Loucy (cell line): ENCODE results near the gene SEC22C.
"Not testable (repeated sequence)": the region's sequence is repeated elsewhere in the genome, so short reads cannot be mapped to it uniquely, and the experiment has no call there.

Experiments used
- H2AFZ ChIP-seq: fragments of 200-600 bp; sonication (generic); 2 replicates; pipeline ENCODE4 v1.6.0; 2016; ENCODE audit warnings: antibody characterized with exemption, mild to moderate bottlenecking, low read length, moderate library complexity
- H3F3A ChIP-seq: fragments of 200-600 bp; 2 replicates; pipeline ENCODE4 v1.6.0; 2016; ENCODE audit warnings: antibody characterized with exemption, low read depth, mild to moderate bottlenecking
- H3K27me3 ChIP-seq: fragments of 200-600 bp; sonication (generic); 2 replicates; pipeline ENCODE4 v1.6.1; 2014; ENCODE audit warnings: low read length, mild to moderate bottlenecking; ENCODE audit not compliant: insufficient read depth, poor library complexity, severe bottlenecking
- H3K36me3 ChIP-seq: fragments of 200-600 bp; sonication (generic); 2 replicates; pipeline ENCODE4 v1.6.1; 2016; ENCODE audit warnings: low read length; ENCODE audit not compliant: insufficient read depth
- H3K4me1 ChIP-seq: fragments of 200-600 bp; sonication (generic); 2 replicates; pipeline ENCODE4 v1.5.1; 2014; ENCODE audit warnings: low read length, mild to moderate bottlenecking; ENCODE audit not compliant: insufficient read depth, poor library complexity, severe bottlenecking
- H3K4me2 ChIP-seq: fragments of 200-600 bp; sonication (generic); 2 replicates; pipeline ENCODE4 v1.6.0; 2014; ENCODE audit warnings: antibody characterized with exemption, low read length, low read depth, mild to moderate bottlenecking; ENCODE audit not compliant: poor library complexity, severe bottlenecking
- H3K4me3 ChIP-seq: fragments of 200-600 bp; sonication (generic); 2 replicates; pipeline ENCODE4 v1.5.1; 2014; ENCODE audit warnings: low read length, mild to moderate bottlenecking, mixed read lengths; ENCODE audit not compliant: poor library complexity, severe bottlenecking
- H3K79me2 ChIP-seq: fragments of 200-600 bp; sonication (generic); 2 replicates; pipeline ENCODE4 v1.6.1; 2014; ENCODE audit warnings: low read length; ENCODE audit not compliant: insufficient read depth
- H3K9ac ChIP-seq: fragments of 200-600 bp; sonication (generic); 2 replicates; pipeline ENCODE4 v1.6.0; 2014; ENCODE audit warnings: mild to moderate bottlenecking, low read depth, low read length, moderate library complexity; ENCODE audit not compliant: poor library complexity, severe bottlenecking
- H3K9me2 ChIP-seq: fragments of 200-600 bp; sonication (generic); replicated peaks from 2 replicates; pipeline ENCODE4 v1.6.1; 2016; ENCODE audit warnings: low read depth, low read length, mixed read lengths
- H3K9me3 ChIP-seq: fragments of 200-600 bp; sonication (generic); 2 replicates; pipeline ENCODE4 v1.6.1; 2014; ENCODE audit warnings: mild to moderate bottlenecking, antibody characterized with exemption, low read length, low read depth; ENCODE audit not compliant: insufficient read depth
- H4K20me1 ChIP-seq: fragments of 200-600 bp; sonication (generic); 2 replicates; pipeline ENCODE4 v1.6.0; 2014; ENCODE audit warnings: antibody characterized with exemption, low read length, mild to moderate bottlenecking; ENCODE audit not compliant: insufficient read depth, poor library complexity, severe bottlenecking
- EZH2phosphoT487 ChIP-seq: fragments of 200-600 bp; IDR thresholded peaks from 2 replicates; pipeline ENCODE4 v1.6.1; 2018; ENCODE audit warnings: antibody characterized with exemption, mild to moderate bottlenecking, moderate library complexity, borderline replicate concordance
- TF ChIP-seq, protein P1 (sequence below): fragments of 200-600 bp; sonication (generic); conservative IDR thresholded peaks from 2 replicates; pipeline ENCODE4 v1.5.1; 2014; ENCODE audit warnings: mild to moderate bottlenecking, antibody characterized with exemption, low read length

The SEC22C gene

DNA sequence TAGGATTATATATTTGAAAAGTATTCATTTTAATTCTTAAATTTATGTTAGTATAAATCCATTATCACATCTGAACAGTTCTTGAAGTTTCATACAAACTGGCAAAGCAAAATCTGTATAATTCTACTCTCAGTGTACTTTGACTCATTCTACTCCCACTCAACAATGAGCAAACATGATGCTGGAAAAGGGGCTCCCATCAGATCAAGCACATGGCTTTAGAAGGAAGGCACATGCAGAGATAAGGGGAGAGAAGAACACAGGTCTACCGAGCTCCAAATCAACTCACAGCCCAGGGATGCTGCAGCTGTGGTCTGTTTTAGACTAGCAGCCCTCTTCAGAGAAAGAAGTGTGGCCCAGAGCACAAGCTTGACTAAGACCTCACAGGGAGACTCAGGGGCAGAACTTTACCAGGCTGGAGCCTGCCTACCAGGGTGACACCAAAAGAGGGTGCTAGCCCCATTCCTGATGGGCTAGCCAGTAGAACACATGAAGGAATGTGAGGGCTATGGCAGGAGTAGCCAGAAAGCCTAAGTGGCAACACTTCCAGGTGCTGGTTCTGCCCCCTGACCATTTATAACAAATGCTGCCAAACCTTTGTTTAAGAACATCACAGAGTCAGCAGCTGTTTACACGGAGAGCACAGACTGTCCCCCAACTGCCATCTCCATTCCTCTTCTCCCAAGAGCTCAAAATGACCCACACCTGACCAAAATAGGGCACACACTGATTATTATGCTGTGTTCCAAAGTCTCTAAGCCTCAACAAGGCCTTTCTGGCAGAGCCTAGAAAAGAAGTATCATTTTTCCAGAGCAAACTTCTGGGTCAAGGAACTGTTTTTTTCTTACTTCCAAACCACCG lies 19.5 kb downstream of the SEC22C start:
- peaks cover 5% of the 10 kb centered on the region for H3K4me1 ChIP-seq
- TF ChIP-seq EZH2phosphoT487, result no peak
- TF ChIP-seq, protein P1, sequence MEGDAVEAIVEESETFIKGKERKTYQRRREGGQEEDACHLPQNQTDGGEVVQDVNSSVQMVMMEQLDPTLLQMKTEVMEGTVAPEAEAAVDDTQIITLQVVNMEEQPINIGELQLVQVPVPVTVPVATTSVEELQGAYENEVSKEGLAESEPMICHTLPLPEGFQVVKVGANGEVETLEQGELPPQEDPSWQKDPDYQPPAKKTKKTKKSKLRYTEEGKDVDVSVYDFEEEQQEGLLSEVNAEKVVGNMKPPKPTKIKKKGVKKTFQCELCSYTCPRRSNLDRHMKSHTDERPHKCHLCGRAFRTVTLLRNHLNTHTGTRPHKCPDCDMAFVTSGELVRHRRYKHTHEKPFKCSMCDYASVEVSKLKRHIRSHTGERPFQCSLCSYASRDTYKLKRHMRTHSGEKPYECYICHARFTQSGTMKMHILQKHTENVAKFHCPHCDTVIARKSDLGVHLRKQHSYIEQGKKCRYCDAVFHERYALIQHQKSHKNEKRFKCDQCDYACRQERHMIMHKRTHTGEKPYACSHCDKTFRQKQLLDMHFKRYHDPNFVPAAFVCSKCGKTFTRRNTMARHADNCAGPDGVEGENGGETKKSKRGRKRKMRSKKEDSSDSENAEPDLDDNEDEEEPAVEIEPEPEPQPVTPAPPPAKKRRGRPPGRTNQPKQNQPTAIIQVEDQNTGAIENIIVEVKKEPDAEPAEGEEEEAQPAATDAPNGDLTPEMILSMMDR, result no peak
- H3K27me3 ChIP-seq, result no peaks in the 10 kb centered on the region
- H3K9me2 ChIP-seq, result no peaks in the 10 kb centered on the region
- H3K36me3 ChIP-seq, result peaks cover 45% of the 10 kb centered on the region; the same call in 1 of the 2 replicates
- H3K9ac ChIP-seq, result no peak overlapping the region
- H4K20me1 ChIP-seq, result no peaks in the 10 kb centered on the region
- H3F3A ChIP-seq, result no peaks in the 10 kb centered on the region
- H2AFZ ChIP-seq, result no peak overlapping the region
- H3K4me2 ChIP-seq, result no peak overlapping the region
- no peaks in the 10 kb centered on the region for H3K9me3 ChIP-seq
- no peak overlapping the region for H3K4me3 ChIP-seq
- H3K79me2 ChIP-seq, result no peaks in the 10 kb centered on the region

- no peak overlapping the region for H3K4me2 ChIP-seq
Observed at GRCh38 chr3:42557854-42558253, 23.9 kb downstream of the SEC22C start.

GRCh38 chr3:42556817-42557216 lies 24.9 kb downstream of the SEC22C start:
- not testable (repeated sequence) for H3K9me3 ChIP-seq, H3F3A ChIP-seq, H2AFZ ChIP-seq, H3K79me2 ChIP-seq, H3K27me3 ChIP-seq, H3K9me2 ChIP-seq, H4K20me1 ChIP-seq
- peaks cover 26% of the 10 kb centered on the region for H3K4me1 ChIP-seq
- H3K36me3 ChIP-seq, result peaks cover 53% of the 10 kb centered on the region
- H3K9ac ChIP-seq, result peak overlapping the region; percentile 50
- H3K4me2 ChIP-seq, result peak overlapping the region; percentile 61
- H3K4me3 ChIP-seq, result peak overlapping the region; percentile 36

More at GRCh38 chr3:42557854-42558253, 23.9 kb downstream of the SEC22C start:
- no peaks in the 10 kb centered on the region for H3K79me2 ChIP-seq
- no peaks in the 10 kb centered on the region for H3K9me2 ChIP-seq
- no peak overlapping the region for H3K4me3 ChIP-seq
- no peaks in the 10 kb centered on the region for H3K9me3 ChIP-seq
- no peaks in the 10 kb centered on the region for H4K20me1 ChIP-seq
- H3K4me1 ChIP-seq, result peaks cover 26% of the 10 kb centered on the region
- H3F3A ChIP-seq, result no peaks in the 10 kb centered on the region
- TF ChIP-seq EZH2phosphoT487, result no peak
- TF ChIP-seq, protein P1, result peak; percentile 80
- H2AFZ ChIP-seq, result no peak overlapping the region
- H3K36me3 ChIP-seq, result peaks cover 51% of the 10 kb centered on the region; the same call in 1 of the 2 replicates
- H3K27me3 ChIP-seq, result no peaks in the 10 kb centered on the region
- no peak overlapping the region for H3K9ac ChIP-seq
